MG63 (cell line): ENCODE measurements around the gene MBNL1. TPM values are rescaled to one million over a fixed set of nuclear protein-coding genes. Genes with fewer than 3 reads are reported as not detected.
A peak's percentile ranks its signal among the peaks of the same experiment; 100 is the strongest.

ENCODE experiments used
- DNase-seq: peaks from one replicate; pipeline ENCODE4 v3.0.0-alpha.2; 2020
- H3K27me3 ChIP-seq: fragments of 250-450 bp; sonication (Bioruptor Pico); 2 replicates; pipeline ENCODE4 v1.5.1; 2020; ENCODE audit warnings: mild to moderate bottlenecking, moderate library complexity
- H3K36me3 ChIP-seq: fragments of 250-450 bp; sonication (Bioruptor Pico); 2 replicates; pipeline ENCODE4 v1.5.1; 2020; ENCODE audit warnings: mild to moderate bottlenecking, moderate library complexity
- H3K4me3 ChIP-seq: fragments of 250-450 bp; sonication (Bioruptor Pico); 2 replicates; pipeline ENCODE4 v1.5.1; 2020; ENCODE audit warnings: mild to moderate bottlenecking, moderate library complexity
- H3K9me3 ChIP-seq: fragments of 250-450 bp; sonication (Bioruptor Pico); 2 replicates; pipeline ENCODE4 v1.5.1; 2020; ENCODE audit warnings: mild to moderate bottlenecking, moderate library complexity
- total RNA-seq: library from RNA; depleted of rRNA; stranded (reverse); fragments of >200 nt; shearing (Covaris generic); gene quantifications from 2 replicates; pipeline ENCODE4 v1.2.3, GENCODE V29; 2014; ENCODE audit warnings: low replicate concordance

The MBNL1 gene
- total RNA-seq, 1 experiment from 2014 or later, result 171 TPM

DNA sequence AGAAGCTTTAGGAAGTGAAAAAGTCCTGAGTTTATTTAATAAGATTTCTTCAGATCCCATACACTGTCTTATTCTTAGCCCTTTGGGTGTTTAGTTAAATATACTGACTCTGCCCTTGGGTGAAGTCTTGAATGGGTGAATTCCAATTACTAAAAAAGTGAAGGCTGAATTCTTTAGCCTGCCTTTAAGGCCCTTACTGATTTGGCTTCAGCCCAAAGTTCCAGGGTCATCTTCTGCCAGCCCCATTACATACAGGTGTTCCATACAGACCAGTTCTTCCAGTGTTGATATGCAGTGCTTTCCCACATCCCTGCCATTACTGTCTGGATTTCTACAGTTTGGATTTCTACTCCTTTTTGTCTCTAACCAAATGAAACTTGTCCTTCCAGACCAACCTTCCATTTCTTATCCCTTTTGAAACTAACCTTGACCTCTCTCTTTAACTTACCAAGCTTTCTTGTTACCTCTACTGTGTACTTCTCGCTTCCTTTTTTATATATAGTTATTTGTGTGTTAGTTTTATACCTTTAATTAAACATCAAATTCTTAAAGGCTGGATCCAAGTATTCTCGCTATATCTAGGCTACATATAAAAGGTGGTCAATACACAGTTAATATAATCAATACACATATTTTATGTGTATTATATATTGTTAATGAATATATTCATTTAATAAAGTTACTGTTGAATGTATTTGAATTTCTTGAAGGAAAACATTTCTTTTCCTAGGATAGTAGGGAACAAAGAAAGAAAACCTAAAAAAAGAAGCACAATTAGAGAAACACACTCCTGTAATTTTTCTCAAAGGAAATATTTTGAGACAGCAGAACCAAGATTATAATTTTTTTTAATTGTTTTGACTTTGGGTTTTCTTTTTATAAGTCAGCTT is 15.0 kb downstream of the MBNL1 start:
- Histone ChIP-seq H3K9me3 (no peaks in the 10 kb centered on the region), H3K27me3 (no peaks in the 10 kb centered on the region), H3K36me3 (peaks cover 32% of the 10 kb centered on the region), H3K4me3 (no peak overlapping the region)
- no peak for DNase-seq

DNA sequence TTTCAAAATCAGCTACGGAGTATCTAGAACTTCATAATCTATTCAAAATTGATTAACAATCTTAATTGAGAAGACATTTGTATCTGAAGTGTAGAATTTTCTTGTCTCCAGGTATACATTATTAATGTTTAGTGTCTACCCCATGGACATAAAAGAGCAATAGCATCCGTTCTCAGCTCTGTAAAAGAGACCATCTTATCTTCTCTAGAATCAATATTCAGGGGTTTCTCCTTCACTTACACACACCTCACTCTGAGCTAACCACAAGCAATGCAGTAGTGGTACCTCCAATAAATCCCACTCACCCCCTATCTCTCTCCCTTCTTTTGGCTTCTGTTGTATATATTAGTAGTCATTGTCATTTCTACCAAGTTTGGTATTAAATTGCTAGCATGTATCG is 16.2 kb downstream of the MBNL1 start:
- no peak for DNase-seq
- Histone ChIP-seq H3K4me3 (no peak overlapping the region), H3K9me3 (no peaks in the 10 kb centered on the region)

DNA sequence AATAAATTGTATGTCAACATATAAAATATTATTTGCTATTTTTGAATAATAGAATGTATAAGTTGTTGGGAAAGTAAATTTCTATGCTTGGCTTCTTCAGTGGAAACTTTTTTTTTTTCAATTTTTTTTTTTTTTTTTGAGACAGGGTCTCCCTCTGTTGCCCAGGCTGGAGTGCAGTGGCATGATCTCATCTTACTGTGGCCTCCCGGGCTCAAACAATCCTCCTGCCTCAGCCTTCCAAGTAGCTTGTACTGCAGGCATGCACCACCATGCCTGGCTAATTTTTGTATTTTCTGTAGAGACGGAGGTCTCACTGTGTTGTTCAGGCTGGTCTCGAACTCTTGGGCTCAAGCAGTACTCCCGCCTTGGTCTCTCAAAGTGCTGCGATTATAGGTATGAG is 16.8 kb downstream of the MBNL1 start:
- no peak for DNase-seq
- H3K4me3 ChIP-seq, result no peak overlapping the region
- H3K9me3 ChIP-seq, result no peaks in the 10 kb centered on the region
- peaks cover 30% of the 10 kb centered on the region for H3K36me3 ChIP-seq
- H3K27me3 ChIP-seq, result no peaks in the 10 kb centered on the region

More for the DNA sequence above, 16.2 kb downstream of the MBNL1 start:
- no peaks in the 10 kb centered on the region for H3K27me3 ChIP-seq
- H3K36me3 ChIP-seq, result peaks cover 29% of the 10 kb centered on the region

DNA sequence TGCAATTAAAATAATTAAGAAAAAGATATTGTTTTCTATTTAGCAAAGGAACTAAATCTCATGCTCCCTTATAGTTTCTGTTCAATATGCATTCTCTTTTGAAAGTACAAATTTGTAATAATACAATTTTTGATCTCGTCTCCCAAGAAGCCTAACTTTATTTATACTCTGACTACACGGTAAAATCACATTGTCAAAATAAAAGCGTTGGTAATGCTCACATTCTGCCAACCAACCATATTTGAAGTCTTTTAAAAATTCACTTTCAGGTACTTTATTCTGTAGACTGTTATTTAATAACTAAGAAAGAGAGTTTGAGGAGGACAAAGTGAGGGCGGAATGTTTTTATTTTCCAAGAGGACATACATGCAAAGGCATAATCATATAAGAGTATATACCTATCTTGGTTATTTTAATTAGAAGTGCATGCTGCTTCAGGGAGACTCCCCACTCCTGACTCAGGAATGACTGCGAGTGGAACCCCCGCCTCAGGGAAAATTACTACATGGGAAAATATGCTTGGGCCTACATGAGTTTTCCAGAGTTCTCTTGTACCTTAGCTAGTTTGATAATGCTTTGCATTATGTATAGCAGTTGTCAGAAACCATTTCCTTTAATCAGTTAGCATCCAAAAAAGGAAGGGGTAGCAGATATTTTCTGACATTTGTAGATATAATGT is 19.3 kb downstream of the MBNL1 start:
- Histone ChIP-seq H3K9me3 (no peaks in the 10 kb centered on the region), H3K27me3 (no peaks in the 10 kb centered on the region), H3K36me3 (peaks cover 31% of the 10 kb centered on the region), H3K4me3 (no peak overlapping the region)
- DNase-seq, result no peak

DNA sequence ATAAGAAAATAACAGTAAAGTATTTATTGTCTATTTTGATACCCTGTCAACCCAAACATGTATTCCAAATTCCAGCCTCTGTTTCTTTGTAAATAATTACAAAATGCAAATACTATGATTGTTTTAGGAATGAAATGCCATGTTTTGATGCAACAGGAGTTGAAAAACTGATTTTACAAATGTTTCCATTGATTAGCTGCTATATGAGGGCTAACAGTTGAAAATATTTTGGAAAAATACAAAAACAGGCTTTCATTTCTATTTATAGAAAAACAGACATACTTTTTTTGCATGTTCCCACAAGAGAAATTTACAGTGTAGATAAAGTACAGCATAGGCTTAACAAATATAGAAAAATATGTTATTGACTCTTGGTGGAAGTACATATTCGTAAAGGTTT is 20.0 kb downstream of the MBNL1 start:
- no peak overlapping the region for H3K4me3 ChIP-seq
- no peak for DNase-seq
- H3K36me3 ChIP-seq, result peaks cover 33% of the 10 kb centered on the region
- no peaks in the 10 kb centered on the region for H3K9me3 ChIP-seq
- no peaks in the 10 kb centered on the region for H3K27me3 ChIP-seq

DNA sequence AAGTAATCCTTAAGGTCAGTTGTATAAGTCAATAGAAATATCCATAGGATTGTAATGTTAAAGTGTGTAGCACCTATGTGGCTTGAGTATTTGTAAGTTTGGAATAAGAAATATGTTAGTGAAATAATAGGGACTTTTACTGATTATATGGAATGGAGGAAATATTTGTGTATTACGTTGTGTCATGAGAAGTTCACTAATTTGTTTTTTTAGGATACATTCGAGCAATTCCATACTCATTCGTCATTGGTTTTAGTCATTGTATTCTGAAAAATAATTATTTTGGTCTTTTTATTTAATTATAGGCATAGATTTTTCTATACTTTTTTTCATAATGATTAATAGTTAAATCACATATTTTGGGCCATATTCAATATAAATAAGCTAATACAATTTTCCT is 21.0 kb downstream of the MBNL1 start:
- DNase-seq, result no peak
- no peak overlapping the region for H3K4me3 ChIP-seq
- H3K36me3 ChIP-seq, result peaks cover 37% of the 10 kb centered on the region
- H3K9me3 ChIP-seq, result no peaks in the 10 kb centered on the region
- no peaks in the 10 kb centered on the region for H3K27me3 ChIP-seq

DNA sequence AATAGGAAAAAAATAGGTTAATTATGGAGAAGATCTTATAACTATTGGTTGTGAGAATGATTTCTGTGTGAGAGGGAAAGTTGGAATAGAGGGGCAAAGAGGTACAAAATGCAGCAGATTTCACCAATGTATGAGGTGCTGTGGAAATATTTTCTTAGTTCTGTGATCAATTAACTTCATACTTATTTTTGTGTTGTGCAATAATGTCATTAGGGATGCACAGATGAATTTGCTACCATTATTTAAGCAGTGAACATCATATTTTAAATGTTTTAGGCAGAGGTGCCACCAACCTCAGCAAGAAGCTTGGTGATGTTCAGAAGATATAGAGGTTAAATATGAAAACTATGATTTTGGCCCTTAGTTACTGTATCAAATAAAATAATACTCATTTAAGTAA is 21.6 kb downstream of the MBNL1 start:
- no peaks in the 10 kb centered on the region for H3K9me3 ChIP-seq
- peaks cover 32% of the 10 kb centered on the region for H3K36me3 ChIP-seq
- no peak for DNase-seq
- no peaks in the 10 kb centered on the region for H3K27me3 ChIP-seq
- no peak overlapping the region for H3K4me3 ChIP-seq

DNA sequence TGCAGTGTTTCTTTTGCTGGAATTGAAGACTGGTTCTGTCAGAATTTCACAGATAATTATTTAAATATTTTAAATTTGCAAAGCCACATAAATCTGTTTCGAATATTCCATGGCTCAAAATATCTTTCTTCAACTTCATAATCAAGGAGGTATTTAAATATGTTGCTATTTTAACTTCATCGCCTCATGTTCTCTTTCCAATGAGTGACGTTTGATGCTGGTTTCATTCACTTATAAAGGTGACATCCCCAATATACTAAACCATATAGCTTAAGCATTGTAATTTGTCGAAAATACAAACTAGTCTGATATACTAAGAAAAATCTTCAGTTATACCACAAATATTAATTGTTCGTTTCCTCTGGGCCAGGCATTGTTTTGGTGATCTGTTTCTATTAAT is 22.5 kb downstream of the MBNL1 start:
- Histone ChIP-seq H3K36me3 (peaks cover 40% of the 10 kb centered on the region), H3K4me3 (no peak overlapping the region), H3K9me3 (no peaks in the 10 kb centered on the region), H3K27me3 (no peaks in the 10 kb centered on the region)
- DNase-seq, result no peak

DNA sequence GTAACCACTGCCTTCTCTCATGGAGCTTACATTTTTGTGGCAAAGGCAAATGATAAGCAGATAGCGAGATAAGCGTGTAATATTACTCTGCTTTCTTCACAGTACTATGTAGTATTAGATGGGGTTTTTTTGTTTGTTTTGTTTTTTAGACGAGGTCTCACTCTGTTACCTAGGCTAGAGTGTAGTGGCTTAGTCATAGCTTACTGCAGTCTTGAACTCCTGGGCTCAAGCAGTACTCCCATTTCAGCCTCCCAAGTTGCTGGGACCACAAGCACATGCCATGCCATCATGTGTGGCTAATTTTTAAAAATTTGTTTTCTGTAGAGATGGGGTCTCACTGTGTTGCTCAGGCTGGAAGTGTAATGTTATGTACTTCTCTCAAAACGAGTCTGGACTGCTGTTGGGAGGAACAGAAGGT is 22.9 kb downstream of the MBNL1 start:
- H3K27me3 ChIP-seq, result no peaks in the 10 kb centered on the region
- no peak for DNase-seq
- no peak overlapping the region for H3K4me3 ChIP-seq
- peaks cover 42% of the 10 kb centered on the region for H3K36me3 ChIP-seq
- no peaks in the 10 kb centered on the region for H3K9me3 ChIP-seq

DNA sequence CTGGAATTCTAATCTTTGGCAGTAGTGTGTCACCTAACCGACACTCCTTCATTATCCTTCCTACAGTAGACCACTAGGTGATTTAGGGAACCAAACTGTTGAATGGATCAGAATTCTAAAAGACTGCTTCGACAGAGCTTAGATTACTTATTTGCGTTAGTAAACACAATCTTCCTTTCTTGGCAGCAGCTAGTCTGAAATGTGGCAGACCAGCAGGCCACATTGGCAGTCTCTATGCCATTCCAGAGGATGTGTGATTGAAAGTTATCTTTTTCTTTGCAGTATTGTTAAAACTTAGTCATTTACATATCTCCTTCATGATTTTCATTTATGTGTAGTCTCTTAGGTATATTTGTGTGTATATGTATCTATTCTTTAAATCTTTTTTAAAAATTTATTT is 23.6 kb downstream of the MBNL1 start:
- DNase-seq, result peak; percentile 55
- Histone ChIP-seq H3K9me3 (no peaks in the 10 kb centered on the region), H3K4me3 (no peak overlapping the region), H3K36me3 (peaks cover 40% of the 10 kb centered on the region), H3K27me3 (no peaks in the 10 kb centered on the region)

DNA sequence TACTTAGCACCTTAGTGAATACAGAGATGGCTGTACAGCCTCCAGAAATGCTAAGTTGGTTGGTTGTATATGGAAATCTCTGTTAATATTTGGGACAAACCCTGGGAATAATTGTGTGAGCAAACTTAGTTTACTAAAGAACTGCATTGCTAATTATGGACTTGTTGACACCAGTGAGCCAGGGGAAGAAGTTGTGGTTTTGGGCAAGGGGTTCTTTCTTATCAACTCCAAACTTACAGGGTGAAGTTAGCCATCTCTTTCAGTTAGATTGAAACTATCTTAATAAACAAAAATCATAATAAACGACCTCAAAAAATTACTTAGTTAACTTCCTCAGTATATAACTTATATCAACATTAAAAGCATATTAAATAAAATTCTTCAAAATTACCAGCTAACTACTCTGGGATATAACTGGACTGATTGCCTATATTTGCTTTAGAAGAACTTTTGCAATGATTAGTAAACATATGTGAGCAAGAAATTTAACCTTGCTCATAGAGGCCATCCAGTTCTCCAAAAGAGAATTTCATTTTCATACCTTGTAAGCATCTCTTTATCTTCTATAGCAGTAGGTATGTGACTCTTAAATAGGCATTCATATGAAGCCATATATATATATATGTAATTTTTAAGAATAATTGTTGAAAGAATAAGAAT is 24.7 kb downstream of the MBNL1 start:
- Histone ChIP-seq H3K4me3 (no peak overlapping the region), H3K27me3 (no peaks in the 10 kb centered on the region), H3K9me3 (no peaks in the 10 kb centered on the region), H3K36me3 (peaks cover 34% of the 10 kb centered on the region)
- DNase-seq, result no peak

DNA sequence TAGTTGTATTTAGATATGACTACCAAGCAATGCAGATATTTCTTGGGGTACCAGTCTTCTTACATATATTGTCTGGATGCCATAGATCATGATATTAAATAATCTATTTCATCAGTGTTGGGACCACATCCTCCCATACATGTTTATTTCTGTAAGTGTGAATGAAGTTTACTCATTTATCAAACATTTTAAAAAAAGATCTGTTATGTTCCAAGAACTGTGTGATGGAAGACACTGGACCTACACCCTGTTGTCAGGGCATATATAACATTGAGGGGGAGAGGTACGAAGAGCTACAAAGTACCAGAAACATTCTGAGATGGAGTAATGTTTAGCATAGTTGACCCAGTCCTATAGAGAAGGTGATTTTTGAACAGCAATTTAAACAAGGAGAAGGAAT is 26.6 kb downstream of the MBNL1 start:
- H3K4me3 ChIP-seq, result no peak overlapping the region
- DNase-seq, result no peak
- no peaks in the 10 kb centered on the region for H3K27me3 ChIP-seq
- H3K9me3 ChIP-seq, result no peaks in the 10 kb centered on the region
- H3K36me3 ChIP-seq, result peaks cover 42% of the 10 kb centered on the region

DNA sequence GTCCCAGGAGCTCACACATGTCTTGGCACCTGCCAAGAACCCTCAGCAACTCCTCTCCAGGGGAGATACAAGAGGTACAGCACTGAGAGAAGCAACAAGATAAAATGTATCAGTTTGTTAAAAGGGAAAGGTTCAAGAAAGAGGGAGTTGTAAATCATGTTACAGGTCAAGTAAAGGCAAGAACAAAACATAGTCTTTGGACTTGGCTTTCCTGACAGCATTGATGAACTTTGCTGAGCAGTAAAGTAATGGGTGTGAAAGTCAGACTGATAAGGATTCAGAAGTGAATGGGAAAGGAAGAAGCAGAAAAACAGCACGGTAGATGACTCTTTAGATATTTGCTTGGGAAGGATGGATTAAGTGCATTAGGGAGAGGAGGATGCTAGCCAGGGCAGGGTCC is 27.1 kb downstream of the MBNL1 start:
- no peak overlapping the region for H3K4me3 ChIP-seq
- peaks cover 43% of the 10 kb centered on the region for H3K36me3 ChIP-seq
- H3K9me3 ChIP-seq, result no peaks in the 10 kb centered on the region
- no peak for DNase-seq
- no peaks in the 10 kb centered on the region for H3K27me3 ChIP-seq

DNA sequence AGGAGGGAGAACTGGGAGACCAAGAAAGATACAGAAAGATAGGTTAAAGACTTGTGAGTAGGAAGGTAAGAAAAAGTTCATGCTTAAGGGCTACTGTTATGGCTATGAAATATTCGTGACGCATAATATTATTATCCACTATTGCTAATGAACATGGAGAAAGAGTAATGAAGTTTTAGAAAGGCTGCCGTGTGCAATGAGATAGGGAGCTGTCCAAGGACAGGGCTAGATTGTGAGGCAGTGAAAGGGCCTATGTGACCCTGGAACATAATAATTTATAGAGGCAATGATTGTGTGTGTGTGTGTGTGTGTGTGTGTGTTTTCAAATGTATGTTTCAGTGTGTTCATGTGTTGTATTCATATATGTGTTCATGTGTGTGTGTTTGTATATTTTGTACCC is 27.7 kb downstream of the MBNL1 start:
- no peak for DNase-seq
- no peaks in the 10 kb centered on the region for H3K27me3 ChIP-seq
- no peaks in the 10 kb centered on the region for H3K9me3 ChIP-seq
- peaks cover 49% of the 10 kb centered on the region for H3K36me3 ChIP-seq
- H3K4me3 ChIP-seq, result no peak overlapping the region

DNA sequence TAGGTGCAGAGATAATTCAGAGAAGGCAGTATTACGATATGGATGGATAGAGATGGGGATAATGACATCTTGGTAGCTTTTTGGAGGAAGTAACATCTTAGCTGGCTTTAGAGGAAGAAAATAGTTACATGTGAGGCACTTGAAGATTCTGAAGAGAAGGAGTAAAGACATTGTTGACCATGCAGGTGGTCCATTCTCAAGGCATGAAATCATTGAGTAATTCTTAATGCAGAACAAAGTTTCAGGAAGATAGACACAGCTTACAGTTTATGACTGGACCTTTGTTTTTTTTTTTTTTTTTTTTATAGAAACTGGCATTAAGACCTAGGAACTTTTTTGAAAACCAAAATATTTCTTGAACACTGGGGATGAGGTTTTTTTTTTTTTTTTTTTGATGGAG is 28.2 kb downstream of the MBNL1 start:
- peaks cover 55% of the 10 kb centered on the region for H3K36me3 ChIP-seq
- no peak for DNase-seq

DNA sequence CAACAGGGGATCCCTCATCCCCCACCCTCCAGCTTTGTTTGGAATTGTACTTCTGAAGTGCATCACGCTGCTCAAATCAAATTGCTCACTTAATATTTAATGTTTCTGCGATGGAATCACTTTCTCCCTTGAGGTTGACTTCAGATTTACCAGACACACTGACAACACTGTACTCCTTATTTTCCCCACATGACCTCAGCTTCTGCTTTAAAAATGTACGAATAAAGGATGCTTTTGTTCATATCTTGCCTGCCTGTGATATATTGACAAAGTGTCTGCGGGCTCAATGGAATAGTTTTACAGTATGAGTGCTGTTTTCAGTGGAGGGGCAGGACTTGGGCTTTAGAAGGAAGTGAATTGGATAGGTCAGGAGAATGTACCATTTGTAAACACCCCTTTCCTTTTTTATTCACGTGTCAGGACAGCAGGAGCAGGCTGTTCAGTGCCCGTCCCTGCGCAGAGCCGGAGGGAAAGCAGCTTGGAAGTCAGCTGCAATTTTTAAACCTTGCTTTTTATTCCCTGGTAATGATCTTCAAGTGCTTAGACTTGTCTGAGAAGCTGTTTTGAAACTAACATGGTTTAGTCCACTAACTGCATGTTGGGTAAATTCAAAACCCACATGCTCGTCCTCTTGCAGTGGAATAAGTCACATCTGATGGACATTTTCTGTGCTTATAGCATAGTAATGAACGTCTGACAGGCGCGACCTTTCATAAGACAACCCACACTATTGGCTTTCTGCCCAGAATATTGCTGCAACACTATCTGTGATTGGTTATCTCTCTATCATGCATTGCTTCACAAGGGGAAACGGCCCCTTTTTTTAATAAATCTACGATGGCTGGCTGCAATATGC is 29.9 kb downstream of the MBNL1 start:
- no peaks in the 10 kb centered on the region for H3K9me3 ChIP-seq
- peaks cover 62% of the 10 kb centered on the region for H3K36me3 ChIP-seq
- H3K27me3 ChIP-seq, result no peaks in the 10 kb centered on the region
- H3K4me3 ChIP-seq, result peak overlapping the region; percentile 40
- DNase-seq, result peak; percentile 69

More for the DNA sequence above, 28.2 kb downstream of the MBNL1 start:
- H3K27me3 ChIP-seq, result no peaks in the 10 kb centered on the region
- H3K9me3 ChIP-seq, result no peaks in the 10 kb centered on the region
- H3K4me3 ChIP-seq, result no peak overlapping the region
